GM10266 (cell line): ENCODE measurements around the gene THAP7.

Experiments
- DNase-seq: peaks from one replicate; pipeline ENCODE4 v3.0.0; 2012; ENCODE audit errors: extremely low spot score
- TF ChIP-seq, protein P1 (sequence below): IDR thresholded peaks from 2 replicates; pipeline ENCODE4 v1.5.1; 2012; ENCODE audit warnings: mild to moderate bottlenecking, low read depth; ENCODE audit not compliant: control insufficient read depth, insufficient read depth; ENCODE audit errors: missing control alignments

Gene THAP7

DNA sequence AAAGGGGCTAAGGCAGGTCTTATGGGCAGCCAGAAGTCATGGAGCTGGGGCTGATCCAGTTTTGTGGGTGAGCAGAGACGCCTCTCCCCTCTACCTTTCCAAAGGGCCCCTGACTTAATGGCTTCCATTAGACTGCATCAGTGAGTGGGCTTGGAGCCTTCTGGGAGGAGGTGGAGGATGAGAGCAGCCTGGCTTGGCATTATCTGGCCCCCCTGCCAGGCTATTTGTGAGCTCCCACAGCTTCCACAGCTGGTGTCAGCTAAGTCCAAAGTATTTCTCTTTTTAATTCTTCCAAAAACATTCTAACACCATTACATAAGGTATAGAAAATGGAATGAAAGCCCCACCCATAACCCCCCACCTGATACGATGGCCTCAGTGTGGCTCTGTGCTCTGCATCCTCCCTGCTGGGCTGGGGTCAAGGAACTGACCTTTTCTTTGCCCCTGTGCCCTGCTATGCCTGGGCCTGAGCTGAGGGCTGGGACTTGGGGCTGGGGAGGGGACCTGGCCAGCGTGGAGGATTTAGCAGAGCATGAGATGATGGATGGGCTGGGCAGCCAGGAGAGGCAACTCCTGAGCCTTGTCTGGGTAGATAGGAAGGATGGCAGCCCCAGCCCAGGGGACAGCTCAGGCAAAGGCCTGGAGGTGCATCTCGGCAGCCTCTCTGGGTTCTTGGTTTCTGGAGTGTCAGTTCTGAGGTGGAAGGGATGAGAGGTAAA is 30.8 kb downstream of the THAP7 start:
- no peak for DNase-seq
- TF ChIP-seq, protein P1, sequence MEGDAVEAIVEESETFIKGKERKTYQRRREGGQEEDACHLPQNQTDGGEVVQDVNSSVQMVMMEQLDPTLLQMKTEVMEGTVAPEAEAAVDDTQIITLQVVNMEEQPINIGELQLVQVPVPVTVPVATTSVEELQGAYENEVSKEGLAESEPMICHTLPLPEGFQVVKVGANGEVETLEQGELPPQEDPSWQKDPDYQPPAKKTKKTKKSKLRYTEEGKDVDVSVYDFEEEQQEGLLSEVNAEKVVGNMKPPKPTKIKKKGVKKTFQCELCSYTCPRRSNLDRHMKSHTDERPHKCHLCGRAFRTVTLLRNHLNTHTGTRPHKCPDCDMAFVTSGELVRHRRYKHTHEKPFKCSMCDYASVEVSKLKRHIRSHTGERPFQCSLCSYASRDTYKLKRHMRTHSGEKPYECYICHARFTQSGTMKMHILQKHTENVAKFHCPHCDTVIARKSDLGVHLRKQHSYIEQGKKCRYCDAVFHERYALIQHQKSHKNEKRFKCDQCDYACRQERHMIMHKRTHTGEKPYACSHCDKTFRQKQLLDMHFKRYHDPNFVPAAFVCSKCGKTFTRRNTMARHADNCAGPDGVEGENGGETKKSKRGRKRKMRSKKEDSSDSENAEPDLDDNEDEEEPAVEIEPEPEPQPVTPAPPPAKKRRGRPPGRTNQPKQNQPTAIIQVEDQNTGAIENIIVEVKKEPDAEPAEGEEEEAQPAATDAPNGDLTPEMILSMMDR = no peak

- TF ChIP-seq, protein P1 = no peak
- no peak for DNase-seq
Measured at GRCh38 chr22:20968281-20968977, 33.5 kb downstream of the THAP7 start.

DNA sequence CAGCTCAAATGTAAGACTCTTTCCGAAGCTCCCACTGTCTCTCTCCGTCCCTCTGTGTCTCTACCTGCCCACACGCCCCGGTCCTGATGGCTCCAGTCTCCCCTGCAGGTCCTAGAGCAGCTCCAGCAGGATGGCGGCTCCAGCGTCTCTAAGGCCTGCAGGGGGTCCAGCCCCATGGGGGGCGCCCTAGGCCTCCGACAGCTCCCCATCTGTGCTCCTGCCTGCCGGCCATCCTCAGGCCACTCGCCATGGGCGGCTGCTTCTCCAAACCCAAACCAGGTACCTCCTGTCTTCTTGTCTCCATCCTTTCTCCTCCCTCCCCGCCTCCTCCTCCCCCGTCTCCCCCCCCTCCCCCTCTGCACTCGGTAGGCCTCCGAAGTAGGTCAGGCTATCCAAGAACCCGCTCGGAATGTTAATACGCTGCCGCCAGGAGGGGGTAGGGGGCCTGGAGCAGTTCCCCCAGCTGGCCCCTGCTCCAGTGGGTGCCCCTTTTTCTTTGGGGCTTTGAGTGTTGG is 34.2 kb downstream of the THAP7 start:
- DNase-seq = no peak
- TF ChIP-seq, protein P1 = no peak

GRCh38 chr22:20966883-20967696 is 34.8 kb downstream of the THAP7 start, which contains the start of gene AIFM3:
TSS of gene AIFM3 (plus strand) at chr22:20967255. CDS start at chr22:20967945, 690 bp downstream.
- no peak for DNase-seq
- TF ChIP-seq, protein P1 = no peak

GRCh38 chr22:20965888-20966855 is 35.7 kb downstream of the THAP7 start:
- TF ChIP-seq, protein P1 = no peak
- DNase-seq = no peak
